HG03025 (cell line): ENCODE results near the gene CERKL.

Source experiments
- ATAC-seq: cut with Tn5 transposase; IDR thresholded peaks from one replicate; pipeline ENCODE4 v1.9.1; 2021; ENCODE audit warnings: mild to moderate bottlenecking, moderate library complexity; ENCODE audit not compliant: unreplicated experiment, low FRiP score

Gene CERKL

DNA sequence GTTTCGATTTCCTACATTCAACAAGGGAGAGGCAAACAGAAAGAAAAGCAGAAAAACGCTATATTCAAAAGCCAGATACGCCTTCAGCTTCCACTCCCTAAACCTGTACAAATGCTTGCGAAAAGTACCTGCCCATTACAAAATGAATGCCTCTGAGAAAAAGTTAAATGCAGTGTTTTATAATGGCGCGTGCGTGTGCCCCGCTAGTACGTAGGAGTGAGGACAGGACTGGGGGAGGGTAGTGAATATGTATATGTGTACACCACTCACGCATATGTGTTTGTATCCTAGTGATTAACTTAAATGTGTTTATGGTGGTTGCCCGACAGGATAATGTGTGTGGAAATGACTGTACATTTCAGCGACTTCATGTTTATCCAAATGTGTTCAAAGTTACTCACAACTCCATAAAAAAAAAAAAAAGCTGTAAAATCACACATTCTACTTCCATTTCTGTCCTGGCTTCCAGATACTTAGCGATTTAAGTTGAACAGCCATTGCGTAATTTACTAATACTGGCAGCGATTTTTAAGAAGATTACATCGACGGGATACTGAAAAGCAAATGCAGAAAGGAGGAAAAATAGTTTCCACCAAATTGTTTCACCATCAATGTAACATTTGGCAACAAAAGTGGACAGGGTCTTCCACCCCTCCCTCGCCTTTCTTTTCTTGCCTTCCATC lies 22.1 kb upstream of the CERKL start:
- ATAC-seq, result no peak

DNA sequence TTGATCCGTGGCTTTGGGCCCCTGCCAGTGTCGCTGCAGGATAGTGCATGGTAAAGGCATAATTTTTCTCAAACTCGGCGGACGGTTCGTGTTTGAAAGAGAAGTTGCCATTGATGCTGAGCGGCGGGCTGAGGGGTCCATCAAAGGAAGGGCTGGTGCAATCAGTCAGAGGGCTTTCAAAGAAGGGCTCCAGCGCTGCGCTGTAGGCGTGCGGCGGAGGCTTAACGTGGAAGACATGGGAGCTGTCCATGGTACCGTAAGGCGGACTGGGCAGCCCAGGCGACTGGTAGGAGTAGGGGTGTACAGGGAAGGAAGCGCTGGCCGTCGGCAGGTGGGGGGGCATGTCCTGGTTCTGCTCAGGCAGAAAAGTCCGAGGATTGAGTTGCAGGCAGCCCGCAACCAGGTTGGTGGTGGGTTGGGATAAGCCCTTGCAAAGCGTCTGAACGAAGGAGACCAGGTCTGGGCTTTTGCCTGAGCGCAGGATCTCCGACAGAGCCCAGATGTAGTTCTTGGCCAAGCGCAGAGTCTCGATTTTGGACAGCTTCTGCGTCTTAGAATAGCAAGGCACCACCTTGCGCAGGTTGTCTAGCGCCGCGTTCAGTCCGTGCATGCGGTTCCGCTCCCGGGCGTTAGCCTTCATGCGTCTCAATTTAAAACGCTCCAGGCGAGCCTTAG lies 21.1 kb upstream of the CERKL start:
- no peak for ATAC-seq

DNA sequence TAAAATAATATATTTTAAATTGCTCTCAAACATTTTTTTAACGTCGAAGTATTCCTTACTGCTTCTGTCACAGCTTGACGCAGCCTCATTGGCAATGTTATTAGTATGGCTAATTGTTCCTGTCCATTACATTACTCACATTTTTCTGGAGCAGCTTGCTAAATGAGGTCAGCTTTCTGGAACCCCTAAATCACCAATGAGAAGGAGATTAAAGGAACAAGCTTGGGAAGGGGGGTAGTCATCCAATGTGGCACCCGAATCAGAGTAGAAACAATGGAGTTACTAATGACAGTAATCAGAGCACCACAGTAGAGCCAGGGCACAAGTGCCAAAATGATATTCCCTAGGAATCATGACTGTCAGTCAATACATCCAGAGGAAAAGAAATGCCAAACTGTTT lies 18.3 kb upstream of the CERKL start:
- no peak for ATAC-seq

DNA sequence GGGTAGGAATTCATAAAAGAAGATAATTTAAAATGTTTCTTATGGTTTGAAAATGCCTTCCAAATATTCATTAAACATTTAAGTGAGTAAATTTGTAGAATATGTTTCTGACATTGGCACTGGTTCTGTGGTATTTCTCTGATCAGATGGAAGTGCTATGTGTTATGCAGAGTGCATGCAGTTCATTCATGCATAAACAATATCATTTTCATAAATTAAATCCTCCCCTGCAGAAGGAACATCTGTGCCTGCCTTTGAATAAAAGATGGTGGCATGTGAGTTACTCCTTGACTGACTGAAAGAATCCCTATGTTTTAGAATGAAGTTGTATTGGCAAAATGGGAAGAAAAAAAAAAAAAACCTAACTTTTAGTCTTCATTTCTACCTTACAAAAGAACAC lies 17.6 kb upstream of the CERKL start:
- no peak for ATAC-seq

DNA sequence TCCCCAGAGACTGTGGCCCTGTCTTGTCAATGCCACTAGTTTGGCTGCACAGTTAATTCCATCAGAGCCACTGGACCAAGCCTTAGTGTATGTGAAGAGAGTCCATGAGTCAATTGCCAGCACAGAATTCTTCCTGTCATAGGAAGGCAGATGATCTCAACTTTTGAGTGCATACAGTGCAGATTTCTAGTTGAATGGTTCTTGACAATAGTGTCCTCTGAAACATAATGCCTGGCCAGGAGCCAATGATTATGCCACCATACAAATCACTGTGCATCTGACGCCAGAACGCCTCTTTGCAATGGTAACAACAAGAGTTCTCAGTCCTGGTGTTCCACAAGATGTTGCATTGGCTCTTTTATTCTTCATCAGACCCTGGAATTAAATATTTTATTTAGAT lies 16.3 kb upstream of the CERKL start:
- peak; percentile 10 for ATAC-seq

DNA sequence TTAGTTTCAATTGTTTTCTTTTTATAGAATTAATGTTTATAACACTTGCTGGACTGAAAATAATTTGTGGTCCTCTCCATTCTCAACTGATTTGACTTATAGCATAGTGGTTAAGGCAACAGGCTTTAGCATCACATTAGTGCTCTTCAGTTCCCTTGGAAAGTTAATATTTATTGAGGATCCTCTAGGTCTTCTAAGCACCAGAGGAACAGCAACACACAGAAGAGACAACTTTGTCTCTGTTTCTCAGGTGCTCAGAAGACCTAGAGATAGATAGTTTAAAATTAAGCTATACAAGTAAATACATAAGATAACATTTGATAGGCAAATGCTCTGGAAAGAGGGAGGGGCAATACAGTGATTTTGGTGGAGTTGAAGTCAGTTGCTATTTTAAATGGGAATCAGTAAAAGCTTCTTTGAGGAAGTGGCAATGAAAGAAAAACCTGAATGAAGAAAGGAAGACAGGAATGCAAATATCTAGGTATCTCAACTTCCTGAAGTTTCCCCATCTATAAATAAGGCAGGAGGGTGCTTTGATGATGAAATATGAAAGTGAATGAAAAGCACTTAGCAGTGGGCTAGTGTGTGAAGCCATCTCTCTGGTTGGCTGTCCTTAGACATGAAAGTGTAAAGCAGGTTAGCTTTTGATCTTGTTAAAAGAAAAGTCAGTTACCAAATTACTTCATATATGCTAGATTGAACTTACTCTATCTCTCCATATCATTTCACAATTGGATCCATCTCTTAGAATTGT lies 15.5 kb upstream of the CERKL start:
- ATAC-seq, result peak; percentile 78

DNA sequence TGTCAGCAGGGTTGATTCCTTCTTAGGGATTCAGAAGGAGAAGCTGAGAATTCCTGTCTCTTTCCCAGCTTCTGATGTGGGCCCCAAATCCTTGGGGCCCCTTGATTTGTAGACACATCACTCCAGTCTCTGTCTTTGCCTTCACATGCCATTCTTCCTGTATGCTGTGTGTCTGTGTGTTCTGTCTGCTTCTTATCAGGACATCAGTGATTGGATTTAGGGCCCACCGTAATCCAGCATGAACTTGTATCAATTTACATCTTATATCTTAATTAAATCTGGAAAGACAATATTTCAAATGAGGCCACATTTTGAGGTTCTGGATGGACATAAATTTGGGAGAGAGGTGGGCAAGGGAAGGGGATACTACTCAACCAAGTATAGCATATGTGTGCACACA lies 13.7 kb upstream of the CERKL start:
- no peak for ATAC-seq

DNA sequence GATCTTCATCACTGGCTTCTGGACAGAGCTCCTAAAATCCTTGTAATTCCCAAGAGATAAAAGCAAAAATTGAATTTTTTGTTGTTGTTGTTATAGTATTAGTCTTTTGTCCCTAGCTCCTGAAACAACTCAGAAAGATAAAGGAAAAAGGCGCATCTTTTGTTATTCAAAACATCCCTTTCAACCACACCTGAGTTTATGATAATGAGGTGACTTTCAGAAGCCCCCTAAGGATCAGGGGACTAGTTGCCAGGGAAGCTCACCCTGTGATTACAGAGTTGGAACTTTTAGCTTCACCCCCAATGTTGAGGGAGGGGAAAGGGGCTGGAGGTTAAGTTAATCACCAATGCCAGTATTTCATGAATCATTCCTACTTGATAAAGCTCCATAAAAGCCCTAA lies 10.3 kb upstream of the CERKL start:
- ATAC-seq, result no peak

DNA sequence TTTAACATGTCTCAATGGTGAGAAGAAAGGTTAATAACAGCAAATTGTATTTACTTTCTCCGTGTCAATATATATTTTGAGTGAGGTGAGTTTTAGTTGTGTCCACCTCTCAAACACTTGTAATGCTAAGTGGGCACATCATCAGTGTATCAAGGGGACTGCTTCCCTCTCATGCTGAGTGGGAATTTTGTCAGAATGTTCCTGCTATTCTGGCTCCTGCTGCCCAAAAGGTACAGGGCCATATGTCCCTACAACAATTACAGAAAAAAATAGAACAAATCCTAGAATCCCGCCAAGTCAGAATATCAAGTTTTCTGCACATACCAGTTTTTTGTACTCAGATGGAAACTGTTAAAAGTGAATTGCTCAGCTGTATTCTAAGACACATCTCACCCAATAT lies 5.4 kb upstream of the CERKL start:
- ATAC-seq, result no peak

DNA sequence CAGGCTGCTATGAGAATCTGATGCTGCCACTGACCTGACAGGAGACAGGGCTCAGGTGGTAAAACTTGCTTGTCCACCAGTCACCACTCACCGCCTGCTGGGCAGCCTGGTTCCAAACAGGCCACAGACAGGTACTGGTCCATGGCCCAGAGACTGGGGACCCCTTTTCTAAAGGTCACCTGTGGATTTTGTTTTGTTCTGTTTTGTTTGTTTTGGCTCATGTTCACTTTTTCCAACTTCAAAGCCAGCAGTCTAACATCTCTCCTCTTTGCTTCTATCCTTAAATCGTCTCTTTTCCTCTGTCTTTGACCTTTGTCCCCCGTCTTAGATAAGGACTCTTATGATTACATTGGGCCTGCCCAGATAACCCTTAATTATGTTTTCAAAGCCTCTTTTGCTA lies 3.3 kb upstream of the CERKL start:
- ATAC-seq, result no peak

DNA sequence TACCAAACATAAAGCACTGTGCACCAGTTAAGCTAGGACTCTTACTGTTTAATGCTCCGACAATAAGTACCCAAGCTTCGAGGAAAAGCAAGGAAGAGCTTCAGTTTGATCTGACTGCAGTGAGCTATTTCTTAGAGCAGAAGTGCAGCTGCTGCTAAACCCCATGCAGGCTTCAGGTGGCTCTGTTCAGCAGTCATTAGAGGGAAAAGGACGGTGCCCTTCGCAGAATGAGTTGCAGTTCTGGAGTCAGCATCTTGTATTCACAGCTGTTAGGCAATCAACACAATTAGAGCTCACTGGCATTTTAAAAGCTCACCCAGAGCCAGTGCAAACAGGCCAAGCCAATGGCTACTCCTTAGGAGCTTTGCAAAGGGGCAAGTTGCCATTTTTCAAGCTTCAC lies 1.5 kb upstream of the CERKL start:
- no peak for ATAC-seq

DNA sequence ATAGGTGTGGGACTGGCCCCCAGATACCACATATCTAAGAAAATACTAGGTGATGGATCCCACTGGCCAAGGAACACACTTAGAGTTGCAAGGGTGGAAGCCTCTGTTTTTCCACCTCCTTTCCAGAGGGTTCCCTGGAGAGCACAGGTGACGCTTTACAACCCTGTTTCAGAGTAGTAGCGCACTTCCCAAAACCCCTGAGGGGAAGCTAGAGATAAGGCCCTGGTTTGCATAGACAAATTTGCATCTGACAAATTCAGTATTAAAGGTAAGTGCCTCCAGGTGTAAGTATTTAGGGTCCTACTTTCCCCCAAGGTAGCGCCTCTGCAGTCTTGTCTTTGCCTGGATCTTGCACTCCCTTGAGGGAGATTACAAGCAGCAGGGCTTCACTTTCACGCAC lies 474 bp upstream of the CERKL start:
- no peak for ATAC-seq

DNA sequence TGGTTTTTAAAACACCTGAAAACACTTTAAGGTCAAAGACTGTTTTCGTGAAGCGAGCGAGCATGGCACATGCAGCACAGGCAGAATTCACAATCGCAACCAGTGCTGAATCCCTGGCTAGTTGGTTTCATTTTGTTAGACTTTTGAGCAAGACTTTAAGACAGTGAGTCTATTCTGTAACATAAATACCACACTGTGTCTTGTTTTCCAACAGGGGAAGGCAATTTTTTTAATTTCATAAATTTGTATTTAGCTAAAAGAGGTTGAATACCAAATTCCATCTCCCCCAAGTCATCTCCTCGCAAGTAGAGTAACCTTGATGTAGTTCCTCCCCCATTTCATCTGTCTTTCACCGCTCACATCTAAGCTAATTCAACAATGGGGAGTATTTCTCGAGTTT lies 1.4 kb downstream of the CERKL start:
- no peak for ATAC-seq

DNA sequence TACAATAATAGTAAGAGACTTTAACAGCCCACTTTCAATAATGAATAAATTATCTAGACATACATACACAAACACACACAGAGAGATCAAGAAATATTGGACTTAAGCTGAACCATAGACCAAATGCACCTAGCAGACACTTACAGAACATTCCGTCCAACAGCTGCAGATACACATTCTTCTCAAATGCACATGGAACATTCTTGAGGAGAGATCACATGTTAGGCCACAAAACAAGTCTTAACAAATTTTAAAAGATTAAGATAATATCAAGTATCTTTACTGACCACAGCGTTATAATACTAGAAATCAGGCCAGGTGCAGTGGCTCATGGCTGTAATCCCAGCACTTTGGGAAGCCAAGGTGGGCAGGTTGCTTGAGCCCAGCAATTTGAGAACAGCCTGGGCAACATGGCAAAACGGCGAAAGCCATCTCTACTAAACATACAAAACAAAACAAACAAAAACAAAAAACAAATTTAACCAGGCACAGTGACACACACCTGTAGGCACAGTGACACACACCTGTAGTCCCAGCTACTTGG lies 7.4 kb downstream of the CERKL start:
- ATAC-seq, result no peak

DNA sequence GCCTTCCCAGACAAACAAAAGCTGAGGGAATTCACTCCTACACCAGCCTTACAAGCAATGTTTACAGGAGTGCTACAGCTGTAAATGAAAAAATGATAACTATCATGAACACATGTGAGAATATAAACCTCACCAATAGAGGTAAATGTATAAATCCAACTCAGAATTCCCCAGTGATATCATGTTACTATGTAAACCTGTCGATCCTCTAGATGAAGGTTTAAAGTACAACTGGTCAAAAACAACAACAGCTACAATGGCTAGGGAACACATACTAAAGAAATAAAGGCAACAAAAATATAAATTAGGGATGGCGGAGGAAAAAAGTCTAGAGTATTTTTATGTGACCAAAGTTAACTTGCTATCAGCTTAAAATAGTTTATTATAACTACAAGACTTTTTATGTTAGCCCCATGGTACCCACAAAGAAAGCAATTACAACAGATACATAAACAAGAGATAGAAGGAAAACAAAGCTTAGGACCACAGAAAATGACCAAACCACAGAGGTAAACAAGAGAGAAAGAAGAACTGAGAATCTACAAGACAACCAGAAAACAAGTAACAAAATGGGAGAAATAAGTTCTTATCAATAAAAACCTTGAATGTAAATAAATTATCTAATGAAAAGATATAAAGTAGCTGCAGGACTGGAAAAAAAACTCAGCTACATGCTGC lies 8.3 kb downstream of the CERKL start:
- no peak for ATAC-seq

DNA sequence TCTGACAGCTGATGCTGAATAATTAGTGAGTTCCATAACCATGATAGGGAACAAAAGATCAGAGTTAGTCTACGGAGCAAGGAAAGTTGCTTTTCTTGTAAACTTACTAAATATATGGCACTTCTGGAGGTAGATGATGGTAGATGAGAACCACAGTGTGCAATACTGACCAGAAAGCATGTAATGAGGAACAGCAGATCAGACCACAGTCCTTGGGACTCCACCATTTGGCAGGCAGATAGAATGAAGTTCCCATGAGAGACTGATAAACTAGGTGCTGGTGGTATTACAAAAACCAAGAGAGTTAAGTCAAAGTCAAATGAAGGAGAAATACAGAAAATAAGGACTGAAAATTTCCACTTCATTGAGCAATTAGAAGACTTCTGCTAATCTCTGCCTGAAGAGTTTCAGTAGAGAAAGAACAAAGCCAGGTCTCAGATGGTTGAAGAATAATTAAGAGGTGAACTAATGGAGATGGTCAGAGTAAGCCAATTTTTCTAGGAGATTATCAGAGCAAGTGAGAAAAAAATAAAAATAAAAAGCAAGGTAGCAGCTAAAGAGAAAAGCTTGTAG lies 10.4 kb downstream of the CERKL start:
- no peak for ATAC-seq

DNA sequence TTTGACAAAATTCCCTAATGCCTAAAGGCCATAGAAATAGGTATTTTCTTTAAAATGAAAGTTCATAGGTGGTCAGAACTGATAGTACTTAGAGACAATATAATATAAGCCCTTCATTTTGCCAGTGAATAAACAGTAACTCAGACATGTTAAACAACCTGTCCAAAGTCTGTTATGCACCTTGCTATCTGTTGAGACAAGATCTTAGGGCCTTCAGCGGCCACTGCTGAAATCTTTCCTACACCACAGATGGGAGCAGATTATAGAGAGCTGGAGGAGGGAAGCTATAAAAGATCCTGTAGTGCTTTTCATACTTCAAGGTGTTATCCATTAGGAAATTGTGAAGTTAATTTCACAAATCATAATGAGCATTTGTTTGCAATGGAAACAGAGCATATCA lies 13.8 kb downstream of the CERKL start:
- ATAC-seq, result no peak

DNA sequence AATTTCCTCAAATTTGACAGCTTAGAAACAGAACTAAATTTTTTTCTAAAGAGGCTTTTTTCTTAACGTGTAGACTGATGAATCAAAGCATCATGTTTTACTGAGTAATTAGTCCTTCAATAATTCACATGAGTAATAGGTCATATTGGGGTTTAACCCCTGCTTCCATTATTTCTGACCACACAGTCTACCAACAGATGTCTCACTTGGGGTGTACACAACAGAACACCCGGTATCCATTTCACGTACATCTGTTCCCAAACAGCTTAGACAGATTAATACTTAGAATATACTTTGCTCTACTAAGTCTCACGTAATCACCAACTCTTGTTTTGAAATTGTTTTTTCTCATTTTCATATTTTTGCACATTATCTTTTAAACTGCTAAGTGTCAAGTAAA lies 14.8 kb downstream of the CERKL start:
- no peak for ATAC-seq

DNA sequence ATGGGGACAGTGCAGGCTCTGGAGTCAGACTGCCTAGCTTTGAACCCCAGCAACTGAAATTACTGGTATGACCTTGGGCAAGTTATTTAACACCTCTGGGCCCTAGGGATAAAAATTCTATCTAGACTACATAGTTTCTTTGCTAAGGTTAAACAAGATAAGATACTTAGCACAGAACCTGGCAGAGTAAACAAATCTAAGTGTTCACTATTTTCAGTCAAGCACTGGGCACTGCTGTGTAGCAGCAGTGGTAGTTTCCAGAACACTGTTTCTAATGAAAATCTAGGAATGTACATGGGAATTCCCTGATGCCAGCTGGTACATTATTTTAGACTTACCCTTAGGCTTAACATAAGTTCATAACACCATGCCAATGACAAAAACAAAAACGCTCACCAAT lies 17.2 kb downstream of the CERKL start:
- no peak for ATAC-seq

DNA sequence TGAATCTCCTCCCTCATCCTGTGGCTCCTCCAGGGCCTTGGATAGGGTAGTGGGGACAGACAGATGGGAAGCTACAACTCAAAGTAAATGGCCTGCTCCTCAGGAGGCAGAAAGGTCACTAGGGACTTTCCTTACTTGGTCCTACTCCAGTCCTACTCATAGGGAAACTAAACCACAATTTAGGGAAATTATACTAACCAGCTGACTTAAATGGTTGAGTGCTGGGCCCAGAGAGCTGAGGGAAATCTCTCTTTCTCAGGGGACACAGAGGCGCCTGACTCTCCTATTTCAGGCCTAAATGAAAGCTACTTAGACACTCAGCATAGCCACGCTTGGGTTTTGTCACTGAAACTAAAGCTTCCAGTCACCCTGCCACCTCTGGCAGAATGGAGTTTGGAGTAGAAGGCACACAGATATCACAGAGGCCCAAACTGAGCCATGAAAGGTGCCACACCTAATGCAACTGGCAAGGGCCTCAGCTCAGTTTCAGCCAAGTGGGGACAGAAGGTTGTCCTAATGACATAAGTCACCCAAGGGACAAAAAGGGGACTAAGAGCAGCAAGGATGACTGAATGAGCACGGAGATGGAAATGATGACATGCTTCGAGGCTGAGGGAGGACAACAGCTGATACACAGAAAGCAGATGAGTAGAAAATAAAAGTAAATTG lies 24.0 kb downstream of the CERKL start:
- peak; percentile 65 for ATAC-seq
